BJ (cell line): ENCODE results near the gene PPP1R2. TPM values are rescaled to one million over a fixed set of nuclear protein-coding genes. Genes with fewer than 3 reads are reported as not detected.

ENCODE experiments used
- CTCF ChIA-PET: fragments of 350-600 bp; formaldehyde crosslinking; extraction: SDS; loops from one replicate; lab custom pipeline; 2021; ENCODE audit warnings: antibody characterized with exemption, inconsistent platforms; lab: Yijun Ruan, JAX
- POLR2A ChIA-PET: fragments of 300-600 bp; sonication (Branson Sonifier 250); formaldehyde crosslinking; extraction: SDS; loops from one replicate; lab custom pipeline; 2021; ENCODE audit warnings: antibody characterized with exemption; lab: Charles Lee
- DNase-seq: peaks from one replicate; pipeline ENCODE4 v3.0.0-alpha.2; 2011; ENCODE audit warnings: low read depth
- H3K27me3 ChIP-seq: 2 replicates; pipeline ENCODE4 v1.6.0; 2011; ENCODE audit warnings: low read length; ENCODE audit not compliant: control insufficient read depth, insufficient read depth
- H3K36me3 ChIP-seq: 2 replicates; pipeline ENCODE4 v1.5.1; 2011; ENCODE audit warnings: low read length; ENCODE audit not compliant: control insufficient read depth, insufficient read depth
- H3K4me3 ChIP-seq: 2 replicates; pipeline ENCODE4 v1.5.1; 2011; ENCODE audit warnings: low read depth, mild to moderate bottlenecking, control low read depth, low read length
- CTCF ChIP-seq: IDR thresholded peaks from 2 replicates; pipeline ENCODE4 v1.5.1; 2011; ENCODE audit warnings: low read depth, mild to moderate bottlenecking, control low read depth, inconsistent platforms, low read length, moderate library complexity; ENCODE audit not compliant: insufficient read depth
- polyA plus RNA-seq: library from polyadenylated mRNA; depleted of rRNA; stranded (reverse); fragments of >200 nt; gene quantifications from 2 replicates; pipeline ENCODE4 v1.2.3, GENCODE V29; 2011

PPP1R2 gene
- polyA plus RNA-seq, 1 experiment: 41.9 TPM

GRCh38 chr3:195587406-195587805, 44.3 kb upstream of the PPP1R2 start:
- CTCF ChIA-PET: no interaction called here
- POLR2A ChIA-PET: no interaction called here

GRCh38 chr3:195584543-195584870, 41.4 kb upstream of the PPP1R2 start:
- TF ChIP-seq CTCF: no peak
- ChIA-PET POLR2A (interaction anchor here (0.7 to 0.9 kb wide), 3 partner anchors 11 to 1002 kb away, joined by 3 to 5 read pairs (median 4); no protein-coding TSS in a partner anchor), CTCF (no interaction called here)
- no peaks in the 10 kb centered on the region for H3K36me3 ChIP-seq
- DNase-seq: no peak
- H3K27me3 ChIP-seq: 0 out of 2 replicates have a peak, but pooled peaks cover 1% of the 10 kb centered on the region
- H3K4me3 ChIP-seq: no peak overlapping the region

More at GRCh38 chr3:195587406-195587805, 44.3 kb upstream of the PPP1R2 start:
- no peak for DNase-seq
- no peak for TF ChIP-seq CTCF
- Histone ChIP-seq H3K36me3 (no peaks in the 10 kb centered on the region), H3K27me3 (0 out of 2 replicates have a peak, but pooled peaks cover 1% of the 10 kb centered on the region), H3K4me3 (no peak overlapping the region)

- ChIA-PET CTCF (interaction anchor here (0.6 kb wide), 1 partner anchor 46 kb away, joined by 3 read pairs; no protein-coding TSS in a partner anchor), POLR2A (interaction anchor here (0.7 to 0.9 kb wide), 3 partner anchors 11 to 1002 kb away, joined by 3 to 5 read pairs (median 4); no protein-coding TSS in a partner anchor)
- TF ChIP-seq CTCF: no peak
- Histone ChIP-seq H3K27me3 (0 out of 2 replicates have a peak, but pooled peaks cover 1% of the 10 kb centered on the region), H3K4me3 (peak within 1 kb of the TSS; percentile 12; the same call in 1 of the 2 replicates), H3K36me3 (no peaks in the 10 kb centered on the region)
- no peak for DNase-seq
These were observed 40.9 kb upstream of the PPP1R2 start, which contains the start of gene APOD for GRCh38 chr3:195583831-195584542. APOD (minus strand) TSS chr3:195583940; CDS start chr3:195579461, 4,479 bp downstream.

GRCh38 chr3:195582947-195583346, 39.8 kb upstream of the PPP1R2 start:
- CTCF ChIA-PET: no interaction called here

More at GRCh38 chr3:195582947-195583346, 39.8 kb upstream of the PPP1R2 start:
- no peak overlapping the region for H3K4me3 ChIP-seq
- 0 out of 2 replicates have a peak, but pooled peaks cover 1% of the 10 kb centered on the region for H3K27me3 ChIP-seq
- POLR2A ChIA-PET: no interaction called here
- no peaks in the 10 kb centered on the region for H3K36me3 ChIP-seq
- no peak for TF ChIP-seq CTCF
- no peak for DNase-seq
